NCI-H1105 (cell line): ENCODE measurements around the gene GDE1.

Source experiments
- DNase-seq: peaks from one replicate; lab custom pipeline; 2025; lab: John Stamatoyannopoulos, UW

GDE1 gene

DNA sequence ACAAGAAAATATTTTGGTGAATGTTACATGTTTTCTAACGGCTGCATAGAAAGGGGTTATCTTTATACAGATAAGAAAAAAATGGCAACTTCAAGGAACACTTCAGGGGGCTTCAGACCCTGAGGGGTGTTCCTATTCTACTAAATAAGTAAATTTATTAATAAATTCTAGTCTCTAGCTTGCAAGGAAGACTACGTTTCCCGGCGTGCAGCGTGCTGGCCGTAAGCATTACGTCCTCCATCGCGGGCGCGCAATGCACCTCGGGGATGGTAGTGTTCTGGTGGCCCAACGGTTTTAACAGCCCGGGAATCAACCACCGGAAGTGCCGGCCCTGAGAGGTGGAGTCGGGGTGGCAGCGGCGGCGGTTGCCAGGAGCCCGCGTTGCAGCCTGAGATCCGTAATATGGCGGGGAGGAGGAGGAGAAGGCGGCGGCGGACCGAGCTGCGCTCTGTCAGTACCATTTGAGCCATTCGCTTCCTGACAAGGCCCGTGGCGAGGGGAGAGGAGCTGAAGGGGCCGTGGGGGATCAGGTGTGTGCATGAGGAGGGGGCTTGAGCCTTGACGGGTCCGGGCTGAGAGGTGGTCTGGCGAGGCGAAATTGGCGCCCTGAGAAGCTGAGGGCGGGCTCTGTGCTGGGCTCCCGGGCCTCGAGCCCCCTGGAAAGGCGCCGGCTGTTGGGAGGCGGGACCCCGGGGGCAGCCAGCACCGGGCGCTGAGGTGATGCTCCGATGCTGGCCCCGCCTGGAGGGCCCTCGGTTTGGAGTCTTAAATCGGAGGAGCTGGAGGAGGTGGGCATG lies 1.9 kb upstream of the GDE1 start, which contains the start of gene CCP110:
TSS of gene CCP110 (plus strand) at position 384 of the 797 bp plus-strand sequence. CDS start 3,940 bp downstream, outside the sequence.
- peak; percentile 86 for DNase-seq

DNA sequence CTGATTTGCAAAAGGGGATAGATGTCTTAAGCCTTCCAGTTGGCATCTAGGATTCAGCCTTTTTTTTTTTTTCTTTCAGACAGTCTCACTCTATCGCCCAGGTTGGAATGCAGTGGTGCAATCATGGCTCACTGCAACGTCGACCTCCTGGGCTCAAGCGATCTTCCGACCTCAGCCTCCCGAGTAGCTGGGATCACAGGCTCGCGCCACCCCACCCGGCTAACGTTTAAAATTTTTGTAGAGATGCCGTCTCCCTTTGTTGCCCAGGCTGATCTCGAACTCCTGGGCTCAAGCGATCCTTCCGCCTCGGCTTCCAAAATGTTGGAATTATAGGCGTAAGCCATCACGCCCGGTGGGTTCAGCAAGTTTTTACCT lies 1.3 kb upstream of the GDE1 start:
- no peak for DNase-seq

DNA sequence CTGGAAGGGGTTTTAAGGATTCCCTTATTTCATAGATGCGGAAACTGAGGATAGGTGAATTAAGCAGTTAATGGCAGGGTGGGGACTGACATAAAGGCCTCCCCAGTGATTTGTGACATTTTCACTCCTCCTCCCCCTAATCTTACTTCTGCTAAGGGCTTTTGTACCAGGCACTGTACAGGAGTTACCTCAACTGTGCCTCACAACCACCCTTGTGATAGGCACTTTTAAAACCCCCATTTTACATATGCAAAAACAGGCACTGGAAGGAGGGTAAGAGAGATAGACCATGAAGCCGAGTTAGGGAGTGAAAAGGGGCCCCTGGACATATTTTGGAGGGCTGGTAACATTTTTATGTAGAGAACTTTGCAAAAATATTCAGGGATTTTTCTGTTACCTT lies 862 bp upstream of the GDE1 start:
- no peak for DNase-seq

DNA sequence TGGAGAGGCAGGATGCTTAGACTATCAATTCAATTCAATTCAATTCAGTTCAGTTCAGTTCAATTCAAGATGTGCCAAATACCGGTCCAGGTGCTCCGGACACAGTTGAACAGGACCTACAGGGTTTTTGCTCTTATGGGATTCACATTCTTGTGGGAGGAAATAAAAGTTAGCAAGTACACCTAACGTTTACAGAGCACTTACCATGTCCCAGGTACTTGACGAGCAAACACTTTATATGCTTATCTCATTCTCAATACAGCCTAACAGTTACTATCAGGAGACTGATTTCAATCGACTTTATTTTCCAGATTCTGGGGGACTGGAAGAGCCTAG lies 467 bp upstream of the GDE1 start:
- no peak for DNase-seq

GRCh38 chr16:19520861-19521331 lies 1.0 kb downstream of the GDE1 start:
- DNase-seq = no peak

- no peak for DNase-seq
Observed at GRCh38 chr16:19518388-19518787, 3.5 kb downstream of the GDE1 start.

DNA sequence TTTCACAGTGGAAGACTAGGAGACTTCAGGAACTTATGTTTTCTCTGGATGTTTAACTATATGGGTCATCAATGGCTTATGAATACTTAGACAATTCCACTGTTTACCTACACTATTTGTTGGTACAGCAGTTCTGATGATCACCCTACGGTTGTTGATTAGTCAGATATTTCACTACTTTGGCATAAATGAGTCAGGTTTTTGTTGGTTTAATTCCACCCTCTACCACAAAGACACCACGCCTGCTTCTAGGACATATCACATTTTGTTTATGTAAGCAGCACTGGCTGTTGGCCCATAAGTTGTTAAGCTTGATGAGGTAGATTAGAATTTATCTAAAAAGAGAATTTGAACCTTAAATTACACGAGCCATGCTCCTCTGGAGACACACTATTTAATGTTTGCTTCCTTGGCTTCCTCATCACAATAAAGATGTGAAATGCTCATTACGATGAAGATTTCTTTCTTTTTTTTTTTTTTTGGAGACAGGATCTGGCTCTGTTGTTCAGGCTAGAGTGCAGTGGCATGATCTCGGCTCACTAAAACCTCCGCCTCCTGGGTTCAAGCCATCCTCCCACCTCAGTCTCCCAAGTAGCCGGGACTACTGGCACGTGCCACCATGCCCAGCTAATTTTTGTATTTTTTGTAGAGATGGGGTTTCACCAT lies 4.3 kb downstream of the GDE1 start:
- DNase-seq = no peak

GRCh38 chr16:19515757-19516156 lies 6.1 kb downstream of the GDE1 start:
- no peak for DNase-seq

DNA sequence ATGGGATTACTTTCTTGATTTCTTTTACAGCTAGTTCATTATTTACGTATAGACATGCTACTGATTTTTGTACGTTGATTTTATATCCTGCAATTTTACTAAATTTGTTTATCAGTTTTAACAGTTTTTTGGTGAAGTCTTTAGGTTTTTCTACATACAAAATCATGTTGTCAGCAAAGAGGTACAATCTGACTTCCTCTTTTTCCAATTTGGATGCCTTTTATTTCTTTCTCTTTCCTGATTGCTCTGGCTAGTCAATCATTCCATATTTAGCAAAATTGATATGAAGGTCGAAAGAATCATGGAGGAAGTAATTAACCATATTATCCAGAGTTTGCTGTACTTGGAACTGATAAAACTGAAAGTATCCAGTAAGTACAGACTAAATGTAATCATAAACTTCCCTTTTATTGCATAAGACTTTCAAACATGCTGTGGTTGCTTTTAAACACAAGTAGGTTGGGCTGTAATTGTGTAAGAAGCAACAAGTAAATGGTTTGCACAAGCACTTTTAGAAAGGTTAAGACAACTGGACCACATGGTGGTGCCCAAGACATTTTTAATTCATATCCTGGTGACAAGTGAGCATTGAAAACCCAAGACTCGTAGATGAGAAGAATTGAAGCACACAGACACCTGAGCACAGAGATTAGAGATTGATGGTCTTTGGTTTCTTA lies 8.4 kb downstream of the GDE1 start:
- DNase-seq = no peak

GRCh38 chr16:19512297-19512696 lies 9.6 kb downstream of the GDE1 start:
- no peak for DNase-seq

DNA sequence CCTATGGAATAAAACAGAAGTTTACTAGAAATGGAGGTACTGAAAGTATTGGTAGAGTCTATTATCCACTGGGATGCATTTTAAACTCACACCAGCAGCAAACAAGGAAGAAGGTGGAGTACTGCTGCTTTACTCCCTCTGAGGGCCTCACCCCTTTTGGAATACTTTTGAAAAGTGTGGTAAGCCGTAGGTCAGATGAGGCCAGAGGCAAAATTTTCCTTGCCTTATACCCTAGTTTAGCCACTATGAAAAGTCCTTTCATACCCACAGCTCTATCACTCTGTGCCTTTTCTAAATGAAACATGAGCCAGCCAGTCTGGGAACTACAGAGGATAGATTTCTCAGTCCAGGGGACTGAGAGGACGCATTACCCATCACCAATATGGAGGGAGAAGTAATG lies 14.0 kb downstream of the GDE1 start:
- no peak for DNase-seq

- DNase-seq = no peak
Observed at GRCh38 chr16:19506965-19507364, 14.9 kb downstream of the GDE1 start.

DNA sequence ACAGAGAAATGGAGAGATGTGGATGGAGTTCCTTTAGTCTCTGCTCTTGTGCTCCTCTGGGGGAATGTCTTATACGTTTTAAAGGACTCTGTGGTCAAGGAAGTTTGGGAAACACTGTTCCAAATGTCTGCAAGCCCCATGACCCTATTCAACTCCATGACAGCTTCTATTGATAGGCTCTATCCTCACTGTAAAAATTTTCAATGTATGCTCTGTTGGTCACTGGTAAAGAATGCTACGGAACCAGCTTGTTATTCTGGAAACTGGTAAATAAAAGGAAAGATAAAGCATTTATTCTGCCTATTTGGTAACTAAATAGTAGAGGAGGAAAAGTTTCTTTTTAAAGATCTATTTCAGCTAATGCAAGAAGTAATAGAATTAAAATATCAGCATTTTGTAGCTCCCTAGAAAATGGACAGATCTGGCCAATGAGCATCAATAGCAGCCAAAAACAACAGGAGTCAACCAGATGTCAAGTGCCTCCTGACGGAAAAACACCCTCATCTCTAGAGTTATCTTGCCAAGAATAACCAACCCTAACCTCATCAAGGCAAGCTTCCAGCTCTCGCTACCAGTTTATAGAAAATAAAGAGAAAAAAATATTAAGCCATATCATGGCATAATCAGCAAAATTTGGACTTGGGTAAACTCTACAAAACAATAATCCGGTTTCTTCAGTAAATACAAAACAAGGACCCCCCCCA lies 16.1 kb downstream of the GDE1 start:
- DNase-seq = no peak

- no peak for DNase-seq
Observed at GRCh38 chr16:19503461-19504075, 18.3 kb downstream of the GDE1 start.

GRCh38 chr16:19502395-19503131 lies 19.3 kb downstream of the GDE1 start:
- peak; percentile 29 for DNase-seq

- no peak for DNase-seq
Observed at GRCh38 chr16:19499481-19499880, 22.4 kb downstream of the GDE1 start.

DNA sequence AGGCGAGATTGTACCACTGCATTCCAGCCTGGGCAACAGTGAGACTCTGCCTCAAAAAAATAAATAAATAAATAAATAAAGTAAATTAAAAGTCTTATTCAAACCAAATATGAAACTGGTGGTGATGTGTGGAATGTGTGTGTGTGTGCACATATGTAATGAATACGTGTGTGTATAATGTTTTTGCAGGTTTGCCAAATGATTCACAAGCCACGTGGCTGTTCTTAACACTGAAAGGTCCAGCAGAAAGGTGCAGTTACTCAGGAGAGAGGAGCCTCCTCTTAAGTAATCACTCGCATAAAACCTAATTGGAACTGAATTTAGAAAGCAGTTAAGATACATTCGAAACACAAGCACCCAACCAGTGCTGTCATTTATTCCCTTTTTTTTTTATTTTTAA lies 22.9 kb downstream of the GDE1 start:
- DNase-seq = no peak

GRCh38 chr16:19497176-19497575 lies 24.7 kb downstream of the GDE1 start:
- DNase-seq = no peak

DNA sequence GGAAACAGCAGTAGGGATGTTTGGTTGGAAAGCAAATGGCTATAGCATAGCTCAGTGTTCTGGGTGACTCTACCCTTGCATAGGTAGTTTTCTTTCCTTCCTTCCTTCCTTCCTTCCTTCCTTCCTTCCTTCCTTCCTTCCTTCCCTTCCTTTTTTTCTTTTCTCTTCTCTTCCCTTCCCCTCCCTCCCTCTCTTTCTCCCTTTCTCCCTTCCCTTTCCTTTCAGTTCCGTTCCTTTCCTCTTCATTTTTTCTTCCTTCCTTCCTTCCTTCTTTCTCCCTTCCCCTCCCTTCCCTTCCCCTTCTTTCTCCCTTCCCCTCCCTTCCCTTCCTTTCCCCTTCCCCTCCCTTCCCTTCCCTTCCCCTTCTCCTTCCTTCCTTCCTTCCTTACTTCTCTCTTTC lies 31.3 kb downstream of the GDE1 start:
- no peak for DNase-seq

- DNase-seq = no peak
Observed at GRCh38 chr16:19488213-19488640, 33.7 kb downstream of the GDE1 start.

- no peak for DNase-seq
Observed at GRCh38 chr16:19486750-19487325, 35.1 kb downstream of the GDE1 start.
